H9 (cell line): ENCODE results near the gene SLC6A19. TPM values are rescaled to one million over a fixed set of nuclear protein-coding genes. Genes with fewer than 3 reads are reported as not detected.

Experiments used
- DNase-seq: peaks from one replicate; pipeline ENCODE4 v3.0.0-alpha.2; 2017
- H2AFZ ChIP-seq: one replicate; pipeline ENCODE4 v1.6.1; 2013; ENCODE audit warnings: mild to moderate bottlenecking, low read length, control low read depth, moderate library complexity
- H2AK5ac ChIP-seq: 2 replicates; pipeline ENCODE4 v1.6.1; 2013; ENCODE audit warnings: low read length, control low read depth, mixed read lengths; ENCODE audit not compliant: insufficient read length
- H2BK120ac ChIP-seq: one replicate; pipeline ENCODE4 v1.6.1; 2013; ENCODE audit warnings: low read depth, mild to moderate bottlenecking, low read length, control low read depth, inconsistent platforms; ENCODE audit not compliant: poor library complexity, severe bottlenecking
- H2BK12ac ChIP-seq: 2 replicates; pipeline ENCODE4 v1.6.1; 2013; ENCODE audit warnings: low read length, control low read depth, mixed read lengths, low read depth; ENCODE audit not compliant: insufficient read length
- H2BK15ac ChIP-seq: 2 replicates; pipeline ENCODE4 v1.6.1; 2013; ENCODE audit warnings: low read depth, low read length, control low read depth
- H2BK20ac ChIP-seq: one replicate; pipeline ENCODE4 v1.6.1; 2013; ENCODE audit warnings: low read depth, mild to moderate bottlenecking, low read length, control low read depth, inconsistent platforms; ENCODE audit not compliant: poor library complexity, severe bottlenecking
- H2BK5ac ChIP-seq: 2 replicates; pipeline ENCODE4 v1.6.1; 2013; ENCODE audit warnings: low read length, control low read depth, mixed read lengths; ENCODE audit not compliant: insufficient read length
- H3K14ac ChIP-seq: 2 replicates; pipeline ENCODE4 v1.6.1; 2013; ENCODE audit warnings: low read length, control low read depth; ENCODE audit not compliant: insufficient read depth
- H3K18ac ChIP-seq: 2 replicates; pipeline ENCODE4 v1.6.1; 2013; ENCODE audit warnings: low read depth, mild to moderate bottlenecking, mixed read lengths, low read length, control low read depth; ENCODE audit not compliant: insufficient read length
- H3K23ac ChIP-seq: 2 replicates; pipeline ENCODE4 v1.6.1; 2013; ENCODE audit warnings: low read length, control low read depth, mixed read lengths, low read depth; ENCODE audit not compliant: insufficient read length
- H3K23me2 ChIP-seq: 2 replicates; pipeline ENCODE4 v1.6.1; 2013; ENCODE audit warnings: low read depth, mild to moderate bottlenecking, mixed read lengths, low read length, control low read depth; ENCODE audit not compliant: insufficient read length, poor library complexity, severe bottlenecking
- H3K27ac ChIP-seq: 2 replicates; pipeline ENCODE4 v1.5.1; 2013; ENCODE audit warnings: low read length, control low read depth, mixed read lengths, low read depth; ENCODE audit not compliant: insufficient read length
- H3K27me3 ChIP-seq: 2 replicates; pipeline ENCODE4 v1.6.1; 2013; ENCODE audit warnings: low read length, control low read depth, inconsistent platforms; ENCODE audit not compliant: insufficient read depth
- H3K4ac ChIP-seq: 2 replicates; pipeline ENCODE4 v1.6.1; 2013; ENCODE audit warnings: low read depth, mild to moderate bottlenecking, control low read depth, inconsistent platforms, low read length, moderate library complexity
- H3K4me1 ChIP-seq: 2 replicates; pipeline ENCODE4 v1.6.1; 2013; ENCODE audit warnings: low read length, control low read depth, inconsistent platforms; ENCODE audit not compliant: insufficient read depth
- H3K4me2 ChIP-seq: 2 replicates; pipeline ENCODE4 v1.6.1; 2013; ENCODE audit warnings: low read length, control low read depth, mixed read lengths; ENCODE audit not compliant: insufficient read length, insufficient read depth
- H3K56ac ChIP-seq: 2 replicates; pipeline ENCODE4 v1.6.1; 2013; ENCODE audit warnings: low read depth, mild to moderate bottlenecking, mixed read lengths, low read length, control low read depth; ENCODE audit not compliant: insufficient read length
- H3K79me1 ChIP-seq: 2 replicates; pipeline ENCODE4 v1.6.1; 2013; ENCODE audit warnings: low read depth, mild to moderate bottlenecking, moderate library complexity, low read length, control low read depth, inconsistent platforms; ENCODE audit not compliant: insufficient read depth, poor library complexity, severe bottlenecking
- H3K79me2 ChIP-seq: 2 replicates; pipeline ENCODE4 v1.6.1; 2013; ENCODE audit warnings: low read length, control low read depth, inconsistent platforms; ENCODE audit not compliant: insufficient read depth
- H3K9ac ChIP-seq: 2 replicates; pipeline ENCODE4 v1.6.1; 2013; ENCODE audit warnings: low read length, control low read depth, mixed read lengths; ENCODE audit not compliant: insufficient read length; ENCODE audit errors: extremely low read depth
- H3K9me3 ChIP-seq: one replicate; pipeline ENCODE4 v1.6.1; 2013; ENCODE audit warnings: low read depth, low read length, inconsistent platforms; ENCODE audit not compliant: control insufficient read depth
- H3T11ph ChIP-seq: one replicate; pipeline ENCODE4 v1.6.1; 2013; ENCODE audit warnings: mild to moderate bottlenecking, low read length, control low read depth, inconsistent platforms
- H4K20me1 ChIP-seq: one replicate; pipeline ENCODE4 v1.6.1; 2013; ENCODE audit not compliant: control insufficient read depth, insufficient read length, insufficient read depth
- H4K5ac ChIP-seq: 2 replicates; pipeline ENCODE4 v1.6.1; 2013; ENCODE audit warnings: low read depth, mild to moderate bottlenecking, mixed read lengths, low read length, control low read depth; ENCODE audit not compliant: insufficient read length
- H4K8ac ChIP-seq: replicated peaks from 2 replicates; pipeline ENCODE4 v1.6.1; 2013; ENCODE audit warnings: low read length, control low read depth, mixed read lengths, low read depth; ENCODE audit not compliant: insufficient read length
- H4K91ac ChIP-seq: 2 replicates; pipeline ENCODE4 v1.6.1; 2013; ENCODE audit warnings: low read depth, mild to moderate bottlenecking, moderate library complexity, mixed read lengths, low read length, control low read depth; ENCODE audit not compliant: insufficient read length
- H3K27ac Mint-ChIP-seq, 3 experiments: 2 replicates in 2 of 3; 3 replicates in 1 of 3; pipeline ENCODE4 v1.8.0; 2020 to 2021; ENCODE audit warnings: mixed read lengths in 3 of 3, mild to moderate bottlenecking in 1 of 3, moderate library complexity in 1 of 3
- H3K27me3 Mint-ChIP-seq: 2 replicates; pipeline ENCODE4 v1.8.0; 2021; ENCODE audit warnings: low read depth, mild to moderate bottlenecking, moderate library complexity, mixed read lengths
- H3K36me3 Mint-ChIP-seq, 3 experiments: 2 replicates in 2 of 3; 3 replicates in 1 of 3; pipeline ENCODE4 v1.8.0; 2020 to 2021; ENCODE audit warnings: low read depth in 3 of 3, mixed read lengths in 3 of 3; ENCODE audit not compliant: insufficient read depth in 1 of 3
- H3K4me1 Mint-ChIP-seq, 2 experiments: 2 replicates each; pipeline ENCODE4 v1.8.0; 2020; ENCODE audit warnings: mixed read lengths in 2 of 2
- H3K4me3 Mint-ChIP-seq, 2 experiments: 2 replicates in 1 of 2; 3 replicates in 1 of 2; pipeline ENCODE4 v1.8.0; 2020 to 2021; ENCODE audit warnings: mild to moderate bottlenecking in 2 of 2, mixed read lengths in 2 of 2, moderate library complexity in 1 of 2
- H3K9me3 Mint-ChIP-seq, 2 experiments: 2 replicates in 1 of 2; 3 replicates in 1 of 2; pipeline ENCODE4 v1.8.0; 2020; ENCODE audit warnings: mild to moderate bottlenecking in 2 of 2, mixed read lengths in 2 of 2, moderate library complexity in 1 of 2
- CTCF ChIP-seq: fragments of 200-600 bp; sonication (generic); conservative IDR thresholded peaks from 3 replicates; pipeline ENCODE4 v1.8.0; 2021; ENCODE audit warnings: antibody characterized with exemption, mild to moderate bottlenecking
- WGBS: extraction: QIAGEN DNeasy Blood & Tissue Kit; methylation state at CpG from one replicate; pipeline ENCODE4 v1.1.7; 2013; ENCODE audit warnings: missing lambda C conversion rate, low lambda C conversion rate, mixed read lengths; ENCODE audit not compliant: insufficient read length; ENCODE audit errors: extremely low coverage; 5-methylcytosine and 5-hydroxymethylcytosine counted together
- total RNA-seq: library from RNA; stranded (reverse); gene quantifications from 2 replicates; pipeline ENCODE4 v1.2.1, GENCODE V29; 2021

Gene SLC6A19
- total RNA-seq, 1 experiment from 2014 or later = not detected

GRCh38 chr5:1197876-1198666, 3.3 kb upstream of the SLC6A19 start:
- Histone ChIP-seq H2BK15ac (no peak overlapping the region), H3K4me1 (no peaks in the 10 kb centered on the region), H3K14ac (no peak overlapping the region; the same call in 1 of the 2 replicates), H3K79me1 (no peaks in the 10 kb centered on the region), H3K18ac (no peak overlapping the region), H2BK20ac (no peak overlapping the region), H3K27ac (no peak overlapping the region), H3T11ph (no peak overlapping the region), H3K4ac (no peak overlapping the region), H3K9ac (no peak overlapping the region), H3K27me3 (no peaks in the 10 kb centered on the region), H3K9me3 (no peaks in the 10 kb centered on the region), H3K79me2 (no peaks in the 10 kb centered on the region), H2BK120ac (no peak overlapping the region), H2AK5ac (no peak overlapping the region), H4K91ac (no peak overlapping the region), H4K8ac (no peak overlapping the region), H2BK5ac (no peak overlapping the region), H3K4me2 (no peak overlapping the region), H3K23me2 (no peaks in the 10 kb centered on the region), H3K23ac (no peak overlapping the region), H4K20me1 (no peaks in the 10 kb centered on the region), H3K56ac (no peak overlapping the region), H2AFZ (no peak overlapping the region), H2BK12ac (no peak overlapping the region), H4K5ac (no peak overlapping the region)
- Mint-ChIP-seq H3K27me3 (peaks cover 5% of the 10 kb centered on the region), H3K36me3 (no peaks in the 10 kb centered on the region), H3K4me1 (no peaks in the 10 kb centered on the region), H3K9me3 (no peaks in the 10 kb centered on the region), H3K4me3 (no peak overlapping the region), H3K27ac (no peak overlapping the region)
- DNase-seq = no peak
- WGBS = no CpG with 5 or more reads among the region's 7 CpGs
- no peak for TF ChIP-seq CTCF
